Right kidney (tissue), 1 donor: ENCODE results near the gene ARHGDIA.
"Not testable (repeated sequence)": the region's sequence is repeated elsewhere in the genome, so short reads cannot be mapped to it uniquely, and the experiment has no call there.

ENCODE experiments used
- DNase-seq: peaks from one replicate; pipeline ENCODE4 v3.0.0-alpha.2; 2016

The ARHGDIA gene

GRCh38 chr17:81844327-81844851, 26.7 kb downstream of the ARHGDIA start:
- DNase-seq: no peak

GRCh38 chr17:81843713-81844326, 27.3 kb downstream of the ARHGDIA start:
- no peak for DNase-seq

- DNase-seq: no peak
Observed at GRCh38 chr17:81842725-81843504, 28.2 kb downstream of the ARHGDIA start.

- no peak for DNase-seq
Observed at GRCh38 chr17:81842378-81842724, 28.8 kb downstream of the ARHGDIA start.

- no peak for DNase-seq
Observed at GRCh38 chr17:81841866-81842265, 29.3 kb downstream of the ARHGDIA start.

GRCh38 chr17:81840826-81841778, 30.0 kb downstream of the ARHGDIA start:
- DNase-seq: no peak

- DNase-seq: not testable (repeated sequence)
Observed at GRCh38 chr17:81840059-81840458, 31.1 kb downstream of the ARHGDIA start.

GRCh38 chr17:81839301-81839700, 31.8 kb downstream of the ARHGDIA start:
- no peak for DNase-seq

GRCh38 chr17:81838753-81839255, 32.3 kb downstream of the ARHGDIA start:
- no peak for DNase-seq

- no peak for DNase-seq
Observed at GRCh38 chr17:81837641-81838040, 33.5 kb downstream of the ARHGDIA start.

- DNase-seq: no peak
Observed at GRCh38 chr17:81834831-81835267, 36.3 kb downstream of the ARHGDIA start, which contains the start of gene PPP1R27. Gene PPP1R27 (minus strand): TSS chr17:81835050. CDS start chr17:81834953, 97 bp downstream.

- DNase-seq: peak; percentile 31
Observed at GRCh38 chr17:81833921-81834830, 37.0 kb downstream of the ARHGDIA start.

- peak; percentile 81 for DNase-seq
Observed at GRCh38 chr17:81833160-81833920, 37.8 kb downstream of the ARHGDIA start, which contains the start of gene MCRIP1. Gene MCRIP1 (minus strand): TSS chr17:81833291. CDS start chr17:81824506, 8,785 bp downstream.

GRCh38 chr17:81832608-81833159, 38.5 kb downstream of the ARHGDIA start:
- DNase-seq: peak; percentile 70

- DNase-seq: no peak
Observed at GRCh38 chr17:81831957-81832607, 39.1 kb downstream of the ARHGDIA start.

- no peak for DNase-seq
Observed at GRCh38 chr17:81831563-81831956, 39.6 kb downstream of the ARHGDIA start.

GRCh38 chr17:81829858-81830257, 41.3 kb downstream of the ARHGDIA start:
- no peak for DNase-seq

GRCh38 chr17:81828656-81829055, 42.5 kb downstream of the ARHGDIA start:
- no peak for DNase-seq

GRCh38 chr17:81825841-81826466, 45.2 kb downstream of the ARHGDIA start:
- DNase-seq: no peak
